MM.1S (cell line): Measurements from ENCODE around the gene PTPRN2.

ENCODE experiments used
- DNase-seq: peaks from one replicate; pipeline ENCODE4 v3.0.0-alpha.2; 2015
- H2AFZ ChIP-seq: fragments of 300-600 bp; sonication (generic); 2 replicates; pipeline ENCODE4 v1.6.0; 2016; ENCODE audit warnings: antibody characterized with exemption, low read length
- H3F3A ChIP-seq: fragments of 300-600 bp; sonication (generic); 2 replicates; pipeline ENCODE4 v1.6.1; 2016; ENCODE audit warnings: mild to moderate bottlenecking, antibody characterized with exemption, low read length, moderate library complexity, mixed read lengths; ENCODE audit not compliant: insufficient read depth
- H3K27ac ChIP-seq: fragments of 300-600 bp; sonication (generic); 2 replicates; pipeline ENCODE4 v1.5.1; 2016; ENCODE audit warnings: mild to moderate bottlenecking, low read length
- H3K27me3 ChIP-seq: fragments of 300-600 bp; sonication (generic); replicated peaks from 2 replicates; pipeline ENCODE4 v1.6.0; 2016; ENCODE audit warnings: low read length; ENCODE audit not compliant: insufficient read depth
- H3K36me3 ChIP-seq: fragments of 300-600 bp; sonication (generic); replicated peaks from 2 replicates; pipeline ENCODE4 v1.6.1; 2016; ENCODE audit warnings: mild to moderate bottlenecking, low read length, mixed read lengths; ENCODE audit not compliant: insufficient read depth
- H3K4me1 ChIP-seq: fragments of 300-600 bp; sonication (generic); 2 replicates; pipeline ENCODE4 v1.6.1; 2016; ENCODE audit warnings: low read length, mixed read lengths
- H3K4me2 ChIP-seq: fragments of 300-600 bp; sonication (generic); 2 replicates; pipeline ENCODE4 v1.6.0; 2016; ENCODE audit warnings: low read depth, low read length
- H3K4me3 ChIP-seq: fragments of 300-600 bp; sonication (generic); 2 replicates; pipeline ENCODE4 v1.5.1; 2016; ENCODE audit warnings: low read length, mixed read lengths
- H3K79me2 ChIP-seq: fragments of 300-600 bp; sonication (generic); 2 replicates; pipeline ENCODE4 v1.6.1; 2016; ENCODE audit warnings: mixed run types, low read length, mixed read lengths
- H3K9ac ChIP-seq: fragments of 300-600 bp; sonication (generic); 2 replicates; pipeline ENCODE4 v1.6.1; 2016; ENCODE audit warnings: low read length, mixed read lengths
- H3K9me2 ChIP-seq: fragments of 300-600 bp; sonication (generic); replicated peaks from 2 replicates; pipeline ENCODE4 v1.6.1; 2016; ENCODE audit warnings: mild to moderate bottlenecking, low read length, mixed read lengths; ENCODE audit not compliant: insufficient read depth
- H3K9me3 ChIP-seq: fragments of 300-600 bp; sonication (generic); replicated peaks from 2 replicates; pipeline ENCODE4 v1.6.1; 2016; ENCODE audit warnings: mild to moderate bottlenecking, low read length, mixed read lengths; ENCODE audit not compliant: insufficient read depth
- H4K20me1 ChIP-seq: fragments of 300-600 bp; sonication (generic); 2 replicates; pipeline ENCODE4 v1.6.1; 2016; ENCODE audit warnings: mild to moderate bottlenecking, low read length, moderate library complexity, mixed read lengths; ENCODE audit not compliant: insufficient read depth
- EZH2 ChIP-seq: fragments of 300-600 bp; sonication (generic); optimal IDR thresholded peaks from 2 replicates; pipeline ENCODE3; 2017; ENCODE audit warnings: low read depth, mild to moderate bottlenecking, antibody characterized with exemption, low read length, mixed read lengths
- EZH2phosphoT487 ChIP-seq: fragments of 300-600 bp; sonication (generic); IDR thresholded peaks from 2 replicates; pipeline ENCODE4 v1.6.1; 2018; ENCODE audit warnings: antibody characterized with exemption, low read length
- TF ChIP-seq, protein P1 (sequence below): fragments of 300-600 bp; sonication (generic); IDR thresholded peaks from 2 replicates; pipeline ENCODE4 v1.5.1; 2016; ENCODE audit warnings: antibody characterized with exemption, low read length, mixed read lengths

The PTPRN2 gene

DNA sequence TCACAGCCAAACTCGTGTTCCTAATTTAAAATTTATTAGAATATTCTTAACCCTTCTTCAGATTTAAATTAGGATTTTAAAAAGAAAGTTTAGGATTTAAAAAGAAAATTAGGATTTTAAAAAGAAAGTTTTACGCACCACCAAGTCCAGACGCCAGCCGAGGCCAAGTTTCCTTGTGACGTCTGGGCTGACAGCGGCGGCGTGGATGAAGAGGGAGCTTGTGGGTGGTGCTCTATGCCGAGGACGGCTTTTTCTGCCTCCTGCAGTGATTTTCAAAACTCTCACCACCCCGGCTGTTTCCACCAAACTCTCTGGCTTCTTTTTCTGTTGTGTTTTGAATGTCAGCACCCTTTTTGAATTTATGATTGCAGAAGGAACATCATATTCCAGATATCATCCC lies 997.9 kb downstream of the PTPRN2 start:
- H3F3A ChIP-seq = no peaks in the 10 kb centered on the region
- no peaks in the 10 kb centered on the region for H3K9me2 ChIP-seq
- no peak overlapping the region for H3K9ac ChIP-seq
- H3K27ac ChIP-seq = no peak overlapping the region
- H3K79me2 ChIP-seq = no peaks in the 10 kb centered on the region
- no peak overlapping the region for H3K4me2 ChIP-seq
- H3K36me3 ChIP-seq = no peaks in the 10 kb centered on the region
- DNase-seq = no peak
- no peaks in the 10 kb centered on the region for H3K9me3 ChIP-seq
- TF ChIP-seq EZH2 (peak; percentile 10), EZH2phosphoT487 (no peak)
- peaks cover 90% of the 10 kb centered on the region for H3K27me3 ChIP-seq
- H3K4me3 ChIP-seq = no peak overlapping the region
- no peak overlapping the region for H2AFZ ChIP-seq
- H3K4me1 ChIP-seq = no peaks in the 10 kb centered on the region
- H4K20me1 ChIP-seq = no peaks in the 10 kb centered on the region

DNA sequence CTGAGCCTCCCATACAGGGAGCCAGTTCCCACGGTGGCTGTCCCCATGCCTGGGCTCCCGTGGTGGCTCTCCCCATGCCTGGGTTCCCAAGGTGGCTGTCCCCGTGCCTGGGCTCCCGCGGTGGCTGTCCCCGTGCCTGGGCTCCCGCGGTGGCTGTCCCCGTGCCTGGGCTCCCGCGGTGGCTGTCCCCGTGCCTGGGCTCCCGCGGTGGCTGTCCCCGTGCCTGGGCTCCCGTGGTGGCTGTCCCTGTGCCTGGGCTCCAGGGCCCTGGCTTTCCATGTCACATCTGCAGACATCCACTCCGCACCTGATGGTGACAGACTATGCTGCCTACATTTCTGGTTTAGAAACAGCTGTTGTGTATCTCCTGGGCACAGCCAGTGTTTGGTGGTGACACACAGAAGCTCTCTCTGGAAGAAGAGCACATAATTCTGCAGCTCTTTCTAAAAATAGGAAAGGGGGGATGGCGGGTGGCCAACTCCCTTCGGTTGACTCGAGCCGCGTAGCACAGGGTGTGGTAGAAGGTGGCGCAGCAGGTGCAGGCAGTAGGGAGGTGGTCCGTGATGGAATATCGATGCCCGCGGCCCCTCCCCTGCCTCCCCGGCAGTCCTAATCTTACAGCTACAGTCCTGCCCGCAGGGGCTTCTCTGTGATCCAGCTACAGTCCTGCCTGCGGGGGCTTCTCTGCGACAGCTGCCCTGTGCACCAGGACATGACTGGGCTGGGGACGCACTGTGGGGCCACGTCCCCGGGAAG lies 999.6 kb downstream of the PTPRN2 start:
- Histone ChIP-seq H3K4me2 (no peak overlapping the region), H3K27me3 (peaks cover 91% of the 10 kb centered on the region), H4K20me1 (no peaks in the 10 kb centered on the region), H3K4me3 (no peak overlapping the region), H3K4me1 (no peaks in the 10 kb centered on the region), H3K79me2 (no peaks in the 10 kb centered on the region), H3K9ac (no peak overlapping the region), H3F3A (no peaks in the 10 kb centered on the region), H2AFZ (no peak overlapping the region), H3K9me2 (no peaks in the 10 kb centered on the region), H3K9me3 (no peaks in the 10 kb centered on the region), H3K27ac (no peak overlapping the region), H3K36me3 (no peaks in the 10 kb centered on the region)
- DNase-seq = no peak
- TF ChIP-seq EZH2phosphoT487 (no peak), EZH2 (no peak)
- TF ChIP-seq, protein P1, sequence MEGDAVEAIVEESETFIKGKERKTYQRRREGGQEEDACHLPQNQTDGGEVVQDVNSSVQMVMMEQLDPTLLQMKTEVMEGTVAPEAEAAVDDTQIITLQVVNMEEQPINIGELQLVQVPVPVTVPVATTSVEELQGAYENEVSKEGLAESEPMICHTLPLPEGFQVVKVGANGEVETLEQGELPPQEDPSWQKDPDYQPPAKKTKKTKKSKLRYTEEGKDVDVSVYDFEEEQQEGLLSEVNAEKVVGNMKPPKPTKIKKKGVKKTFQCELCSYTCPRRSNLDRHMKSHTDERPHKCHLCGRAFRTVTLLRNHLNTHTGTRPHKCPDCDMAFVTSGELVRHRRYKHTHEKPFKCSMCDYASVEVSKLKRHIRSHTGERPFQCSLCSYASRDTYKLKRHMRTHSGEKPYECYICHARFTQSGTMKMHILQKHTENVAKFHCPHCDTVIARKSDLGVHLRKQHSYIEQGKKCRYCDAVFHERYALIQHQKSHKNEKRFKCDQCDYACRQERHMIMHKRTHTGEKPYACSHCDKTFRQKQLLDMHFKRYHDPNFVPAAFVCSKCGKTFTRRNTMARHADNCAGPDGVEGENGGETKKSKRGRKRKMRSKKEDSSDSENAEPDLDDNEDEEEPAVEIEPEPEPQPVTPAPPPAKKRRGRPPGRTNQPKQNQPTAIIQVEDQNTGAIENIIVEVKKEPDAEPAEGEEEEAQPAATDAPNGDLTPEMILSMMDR = no peak

GRCh38 chr7:157587051-157587804 lies 1000.4 kb downstream of the PTPRN2 start:
- Histone ChIP-seq H3K9me2 (no peaks in the 10 kb centered on the region), H3K27ac (no peak overlapping the region), H3K9me3 (no peaks in the 10 kb centered on the region), H3K4me3 (no peak overlapping the region), H2AFZ (no peak overlapping the region), H3F3A (no peaks in the 10 kb centered on the region), H3K27me3 (peaks cover 96% of the 10 kb centered on the region), H3K36me3 (no peaks in the 10 kb centered on the region), H3K4me2 (no peak overlapping the region), H3K4me1 (no peaks in the 10 kb centered on the region), H3K9ac (no peak overlapping the region), H3K79me2 (no peaks in the 10 kb centered on the region), H4K20me1 (no peaks in the 10 kb centered on the region)
- no peak for TF ChIP-seq EZH2
- no peak for TF ChIP-seq EZH2phosphoT487
- TF ChIP-seq, protein P1 = no peak
- DNase-seq = no peak
